Right lobe of liver (tissue), 4 donors: ENCODE measurements around the gene OASL.

ENCODE experiments used
- CTCF ChIP-seq, 4 donors: fragments of 200-600 bp in 3 of 4; fragments of 450-650 bp in 1 of 4; IDR thresholded peaks; one replicate each; pipeline versions ENCODE4 v1.5.1 to v1.8.0; 2016 to 2022; ENCODE audit warnings: antibody characterized with exemption in 4 of 4, mild to moderate bottlenecking in 2 of 4
- POLR2A ChIP-seq: fragments of 450-650 bp; IDR thresholded peaks from one replicate; pipeline ENCODE4 v1.6.1; 2017; ENCODE audit warnings: antibody characterized with exemption, mild to moderate bottlenecking
- donor health status: DM: no; HTN: no; CAD: no.
- donor health status: DM: no; HTN: no; CAD: no.
- donor health status: DM: no; HTN: yes; CAD: no.

DNA sequence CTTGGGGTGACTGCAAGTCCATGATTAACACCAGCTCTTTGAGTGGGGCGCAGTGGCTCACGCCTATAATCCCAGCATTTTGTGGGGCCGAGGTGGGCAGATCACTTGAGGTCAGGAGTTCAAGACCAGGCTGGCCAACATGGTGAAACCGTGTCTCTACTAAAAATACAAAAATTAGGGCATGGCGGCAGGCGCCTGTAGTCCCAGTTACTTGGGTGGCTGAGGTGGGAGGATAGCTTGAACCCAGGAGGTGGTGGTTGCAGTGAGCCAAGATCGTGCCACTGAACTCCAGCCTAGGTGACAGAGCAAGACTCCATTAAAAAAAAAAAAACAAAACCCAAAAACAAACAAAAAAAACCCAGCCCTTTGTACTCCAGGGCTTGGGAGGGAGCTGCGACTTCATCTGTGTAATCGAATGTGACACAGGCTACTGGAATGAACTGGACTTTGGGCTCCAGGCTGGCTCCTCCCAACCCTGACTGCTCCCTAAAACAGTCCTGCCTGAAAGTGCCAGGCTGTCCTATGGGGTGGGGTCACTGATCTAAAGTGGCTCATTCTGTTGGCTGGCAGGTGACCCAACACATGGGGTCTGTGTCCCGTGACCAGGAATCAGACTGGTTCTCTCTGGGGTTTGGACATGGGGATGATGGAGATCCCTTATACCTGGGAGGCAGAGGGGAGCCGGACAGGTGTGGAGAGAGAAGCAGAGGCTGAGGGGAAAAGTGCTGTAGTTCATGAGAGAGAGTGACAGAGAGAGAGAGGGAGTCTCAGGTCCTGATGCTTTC, 13.4 kb downstream of the OASL start:
- no peak for TF ChIP-seq CTCF (IDR thresholded peaks at IDR 0.05)
- TF ChIP-seq POLR2A = no peak
